Left kidney (tissue), 2 donors: ENCODE measurements around the gene PDLIM4. TPM values are rescaled to one million over a fixed set of nuclear protein-coding genes. Genes with fewer than 3 reads are reported as not detected.
A peak's percentile ranks its signal among the peaks of the same experiment; 100 is the strongest.

Source experiments
- DNase-seq: peaks from one replicate; pipeline ENCODE4 v3.0.0-alpha.2; 2013
- polyA plus RNA-seq: library from polyadenylated mRNA; unstranded; fragments of 120-200 nt; gene quantifications from one replicate; pipeline ENCODE4 v1.2.1, GENCODE V29; 2013; ENCODE audit not compliant: insufficient read length

The PDLIM4 gene
- polyA plus RNA-seq, 1 donor, result 11.1 TPM

- DNase-seq, result no peak
These were observed 30.8 kb upstream of the PDLIM4 start for GRCh38 chr5:132226516-132227234.

GRCh38 chr5:132227235-132227484, 30.3 kb upstream of the PDLIM4 start:
- DNase-seq, result no peak

- DNase-seq, result peak; percentile 67
These were observed 29.8 kb upstream of the PDLIM4 start, which contains the start of gene P4HA2 for GRCh38 chr5:132227485-132228240. P4HA2 (minus strand) TSS chr5:132227853; CDS start chr5:132218626, 9,227 bp downstream.

- no peak for DNase-seq
These were observed 29.1 kb upstream of the PDLIM4 start for GRCh38 chr5:132228241-132229035.

- DNase-seq, result no peak
These were observed 28.3 kb upstream of the PDLIM4 start for GRCh38 chr5:132229236-132229635.

GRCh38 chr5:132230871-132231270, 26.6 kb upstream of the PDLIM4 start:
- DNase-seq, result no peak

- DNase-seq, result no peak
These were observed 25.0 kb upstream of the PDLIM4 start for GRCh38 chr5:132232465-132232864.

- DNase-seq, result no peak
These were observed 24.4 kb upstream of the PDLIM4 start for GRCh38 chr5:132233081-132233480.

GRCh38 chr5:132233811-132234683, 23.4 kb upstream of the PDLIM4 start:
- DNase-seq, result no peak

- DNase-seq, result no peak
These were observed 22.8 kb upstream of the PDLIM4 start for GRCh38 chr5:132234684-132235062.

GRCh38 chr5:132235340-132235739, 22.2 kb upstream of the PDLIM4 start:
- no peak for DNase-seq

- no peak for DNase-seq
These were observed 20.4 kb upstream of the PDLIM4 start for GRCh38 chr5:132237141-132237540.

GRCh38 chr5:132237670-132238069, 19.8 kb upstream of the PDLIM4 start:
- no peak for DNase-seq

GRCh38 chr5:132238169-132238744, 19.2 kb upstream of the PDLIM4 start:
- DNase-seq, result no peak

GRCh38 chr5:132238901-132239500, 18.5 kb upstream of the PDLIM4 start:
- DNase-seq, result no peak

- DNase-seq, result no peak
These were observed 17.7 kb upstream of the PDLIM4 start for GRCh38 chr5:132239776-132240175.

GRCh38 chr5:132243366-132243977, 14.0 kb upstream of the PDLIM4 start:
- DNase-seq, result no peak

GRCh38 chr5:132245593-132245992, 11.9 kb upstream of the PDLIM4 start:
- no peak for DNase-seq

- no peak for DNase-seq
These were observed 10.7 kb upstream of the PDLIM4 start for GRCh38 chr5:132246806-132247205.

GRCh38 chr5:132250547-132250946, 6.9 kb upstream of the PDLIM4 start:
- no peak for DNase-seq

- DNase-seq, result no peak
These were observed 6.2 kb upstream of the PDLIM4 start for GRCh38 chr5:132251220-132251725.
